A549 (cell line): ENCODE data around the gene SCPEP1. TPM values are rescaled to one million over a fixed set of nuclear protein-coding genes. Genes with fewer than 3 reads are reported as not detected.

ENCODE experiments used
- ATAC-seq, 2 experiments: fragments of 200-7000 bp in 1 of 2; fragments of >200 bp in 1 of 2; cut with Nextera tagmentation in 1 of 2; cut with Tn5 transposase in 1 of 2; 3 replicates each; pipeline versions ENCODE4 v1.8.0 to v1.9.1; 2018 to 2020; ENCODE audit warnings: mild to moderate bottlenecking in 1 of 2, moderate library complexity in 1 of 2
- CTCF ChIA-PET: fragments of 300-600 bp; sonication (Branson Sonifier 250); formaldehyde crosslinking; extraction: SDS; loops from one replicate; lab custom pipeline; 2021; ENCODE audit warnings: antibody characterized with exemption, inconsistent platforms; lab: Yijun Ruan, JAX
- POLR2A ChIA-PET: fragments of 350-600 bp; formaldehyde crosslinking; extraction: SDS; loops from one replicate; lab custom pipeline; 2021; ENCODE audit warnings: antibody characterized with exemption, inconsistent platforms; lab: Yijun Ruan, JAX
- DNase-seq, 2 experiments: peaks; one replicate each; pipeline versions ENCODE4 v3.0.0 to v3.0.0-alpha.2; 2011 to 2016; ENCODE audit warnings: low read depth in 1 of 2, low spot score in 1 of 2
- FAIRE-seq: peaks from 2 replicates; lab custom pipeline; 2011; peaks lifted over from hg19 to GRCh38; lab: Jason Lieb, UNC
- H3K27ac ChIP-seq, 2 experiments: fragments of >200 bp; sonication (Bioruptor Twin); formaldehyde crosslinking; 3 replicates each; pipeline ENCODE4 v1.5.1; 2016 to 2017
- H3K4me1 ChIP-seq: fragments of >200 bp; sonication (Bioruptor Twin); formaldehyde crosslinking; 3 replicates; pipeline ENCODE4 v1.6.1; 2016
- H3K4me2 ChIP-seq: fragments of >200 bp; sonication (Bioruptor Twin); formaldehyde crosslinking; 3 replicates; pipeline ENCODE4 v1.6.1; 2016
- H3K4me3 ChIP-seq: fragments of >200 bp; sonication (Bioruptor Twin); formaldehyde crosslinking; 3 replicates; pipeline ENCODE4 v1.5.1; 2016
- H3K9me3 ChIP-seq: fragments of >200 bp; sonication (Bioruptor Twin); formaldehyde crosslinking; 3 replicates; pipeline ENCODE4 v1.6.1; 2016
- ATOH8 ChIP-seq: fragments of 250-450 bp; sonication (Bioruptor Pico); IDR thresholded peaks from 2 replicates; pipeline ENCODE4 v1.5.0; 2020; ENCODE audit warnings: low read depth, mild to moderate bottlenecking, moderate library complexity
- BCL3 ChIP-seq: fragments of >200 bp; sonication (Bioruptor Twin); formaldehyde crosslinking; IDR thresholded peaks from 3 replicates; pipeline ENCODE4 v1.6.1; 2016
- CBX2 ChIP-seq: fragments of 200-600 bp; sonication (generic); IDR thresholded peaks from 2 replicates; pipeline ENCODE4 v1.6.1; 2016; ENCODE audit warnings: low read depth, mild to moderate bottlenecking, borderline replicate concordance
- CTCF ChIP-seq: fragments of >200 bp; sonication (Bioruptor Twin); formaldehyde crosslinking; IDR thresholded peaks from 3 replicates; pipeline ENCODE4 v1.5.1; 2016
- EP300 ChIP-seq, 2 experiments: fragments of >200 bp; sonication (Bioruptor Twin); formaldehyde crosslinking; IDR thresholded peaks; 2 replicates in 1 of 2; 3 replicates in 1 of 2; pipeline ENCODE4 v1.6.1; 2016 to 2017
- ESRRA ChIP-seq: fragments of 150-350 bp; IDR thresholded peaks from 2 replicates; pipeline ENCODE4 v1.6.1; 2014; ENCODE audit warnings: mild to moderate bottlenecking, low read length, borderline replicate concordance
- HOXA7 ChIP-seq: fragments of 250-450 bp; sonication (Bioruptor Pico); IDR thresholded peaks from 2 replicates; pipeline ENCODE4 v1.5.0; 2020; ENCODE audit warnings: mild to moderate bottlenecking, moderate library complexity
- HOXB13 ChIP-seq: fragments of 250-450 bp; sonication (Bioruptor Pico); IDR thresholded peaks from 2 replicates; pipeline ENCODE4 v1.5.0; 2020; ENCODE audit warnings: low read depth, mild to moderate bottlenecking, moderate library complexity
- JUN ChIP-seq, 2 experiments: fragments of >200 bp; sonication (Bioruptor Twin); formaldehyde crosslinking; IDR thresholded peaks; 2 replicates in 1 of 2; 3 replicates in 1 of 2; pipeline ENCODE4 v1.6.1; 2016 to 2017
- JUNB ChIP-seq: fragments of >200 bp; sonication (Bioruptor Twin); formaldehyde crosslinking; IDR thresholded peaks from 2 replicates; pipeline ENCODE4 v1.6.1; 2016
- KDM1A ChIP-seq: fragments of 200-600 bp; sonication (generic); IDR thresholded peaks from 2 replicates; pipeline ENCODE4 v1.6.1; 2016; ENCODE audit warnings: low read depth, mild to moderate bottlenecking
- MAFK ChIP-seq: fragments of 450-650 bp; IDR thresholded peaks from 2 replicates; pipeline ENCODE4 v1.6.1; 2014; ENCODE audit not compliant: partially characterized antibody
- MAX ChIP-seq: IDR thresholded peaks from 2 replicates; pipeline ENCODE4 v1.6.1; 2012
- MYC ChIP-seq: IDR thresholded peaks from 2 replicates; pipeline ENCODE4 v1.6.1; 2012; ENCODE audit warnings: mild to moderate bottlenecking, inconsistent platforms, low read length, improper control_type of control experiment, borderline replicate concordance
- NPAS2 ChIP-seq: fragments of 250-450 bp; sonication (Bioruptor Pico); IDR thresholded peaks from 2 replicates; pipeline ENCODE4 v1.8.0; 2022; ENCODE audit warnings: mild to moderate bottlenecking, moderate library complexity, borderline replicate concordance
- PHF8 ChIP-seq: fragments of 200-600 bp; sonication (generic); IDR thresholded peaks from 2 replicates; pipeline ENCODE4 v1.6.1; 2016; ENCODE audit warnings: low read depth, mild to moderate bottlenecking, antibody characterized with exemption, moderate library complexity, borderline replicate concordance
- POLR2A ChIP-seq: IDR thresholded peaks from 2 replicates; pipeline ENCODE4 v1.6.1; 2012; ENCODE audit warnings: mild to moderate bottlenecking, low read length
- RARB ChIP-seq: fragments of 250-450 bp; sonication (Bioruptor Pico); IDR thresholded peaks from 2 replicates; pipeline ENCODE4 v1.8.0; 2021; ENCODE audit warnings: mild to moderate bottlenecking, moderate library complexity
- RCOR1 ChIP-seq: fragments of 150-350 bp; IDR thresholded peaks from 2 replicates; pipeline ENCODE4 v1.6.1; 2014; ENCODE audit warnings: antibody characterized with exemption, low read length, low read depth
- REST ChIP-seq: fragments of 200-600 bp; sonication (generic); IDR thresholded peaks from 2 replicates; pipeline ENCODE4 v1.6.1; 2016; ENCODE audit warnings: antibody characterized with exemption, mild to moderate bottlenecking, moderate library complexity
- RNF2 ChIP-seq: fragments of 200-600 bp; sonication (generic); IDR thresholded peaks from 2 replicates; pipeline ENCODE4 v1.6.1; 2016; ENCODE audit warnings: low read depth, mild to moderate bottlenecking, antibody characterized with exemption, moderate library complexity, borderline replicate concordance
- SREBF2 ChIP-seq: fragments of 450-650 bp; IDR thresholded peaks from 2 replicates; pipeline ENCODE4 v1.6.1; 2014; ENCODE audit warnings: mild to moderate bottlenecking, moderate library complexity
- TFCP2L1 ChIP-seq: fragments of 250-450 bp; sonication (Bioruptor Pico); IDR thresholded peaks from 2 replicates; pipeline ENCODE4 v1.5.0; 2021; ENCODE audit warnings: mild to moderate bottlenecking
- TP53 ChIP-seq: fragments of 250-450 bp; sonication (Bioruptor Pico); IDR thresholded peaks from 2 replicates; pipeline ENCODE4 v1.5.0; 2021; ENCODE audit warnings: mild to moderate bottlenecking, moderate library complexity
- ZC3H11A ChIP-seq: fragments of 450-650 bp; IDR thresholded peaks from 2 replicates; pipeline ENCODE4 v1.6.1; 2014; ENCODE audit warnings: antibody characterized with exemption, mild to moderate bottlenecking
- ZFP36 ChIP-seq: fragments of 450-650 bp; IDR thresholded peaks from 2 replicates; pipeline ENCODE4 v1.6.1; 2014; ENCODE audit warnings: borderline replicate concordance; ENCODE audit not compliant: partially characterized antibody
- ZNF302 ChIP-seq: fragments of 250-450 bp; sonication (Bioruptor Pico); IDR thresholded peaks from 2 replicates; pipeline ENCODE4 v1.9.0; 2021; ENCODE audit warnings: inconsistent platforms, mild to moderate bottlenecking, moderate library complexity
- ZSCAN20 ChIP-seq: fragments of 250-450 bp; sonication (Bioruptor Pico); IDR thresholded peaks from 2 replicates; pipeline ENCODE4 v1.8.0; 2022; ENCODE audit warnings: mild to moderate bottlenecking, moderate library complexity
- WGBS: methylation state at CpG from one replicate; pipeline ENCODE4 v1.1.6; 2017; ENCODE audit errors: missing lambda C conversion rate; 5-methylcytosine and 5-hydroxymethylcytosine counted together
- polyA plus RNA-seq, 4 experiments: library from polyadenylated mRNA; depleted of rRNA in 3 of 4; stranded (reverse); fragments of >200 nt; fragmentation: RNase III in 1 of 4; extraction: RNeasy Plus Mini Kit Qiagen cat#74134 plus additional on column Dnase treatment in 1 of 4; gene quantifications; 2 replicates in 3 of 4; 3 replicates in 1 of 4; pipeline ENCODE4 v1.2.3, GENCODE V29; 2011 to 2017

SCPEP1 gene
- polyA plus RNA-seq, 2 of the 4 experiments (the other 2 are of a cell fraction), result 44.5 to 45.0 TPM

GRCh38 chr17:56945938-56946505, 31.9 kb upstream of the SCPEP1 start:
- POLR2A ChIA-PET, result no interaction called here
- H3K9me3 ChIP-seq, result no peaks in the 10 kb centered on the region
- ATAC-seq, result no peak
- 92% methylated on average over 3 of the region's 3 CpGs for WGBS
- FAIRE-seq, result no peak
- H3K4me1 ChIP-seq, result no peaks in the 10 kb centered on the region
- no peak overlapping the region for H3K27ac ChIP-seq
- CTCF ChIA-PET, result interaction anchor here (1.0 to 16.5 kb wide), 4 partner anchors 9 to 124 kb away, joined by 3 to 283 read pairs (median 8); partner anchors contain the start of gene COIL
- TF ChIP-seq RCOR1, result no peak
- TF ChIP-seq MAFK, result peak; percentile 64
- H3K4me3 ChIP-seq, result no peak overlapping the region
- no peak for DNase-seq
- no peak overlapping the region for H3K4me2 ChIP-seq

GRCh38 chr17:56947741-56948140, 30.2 kb upstream of the SCPEP1 start:
- TF ChIP-seq HOXA7 (CRISPR knock-in tag) (no peak), TFCP2L1 (CRISPR knock-in tag) (no peak), REST (no peak), RCOR1 (no peak), ZNF302 (CRISPR knock-in tag) (no peak), ZSCAN20 (CRISPR knock-in tag) (no peak), MYC (no peak), ATOH8 (CRISPR knock-in tag) (no peak), CBX2 (no peak), RNF2 (no peak), RARB (CRISPR knock-in tag) (no peak), ESRRA (no peak), HOXB13 (CRISPR knock-in tag) (no peak), TP53 (CRISPR knock-in tag) (no peak), EP300 (IDR thresholded peaks at IDR 0.05) (no peak), SREBF2 (no peak), JUNB (no peak), PHF8 (no peak), NPAS2 (CRISPR knock-in tag) (no peak)
- no peak for ATAC-seq
- no peak for FAIRE-seq
- H3K4me2 ChIP-seq, result no peak overlapping the region
- 71% methylated on average over 1 of the region's 1 CpG for WGBS
- H3K4me3 ChIP-seq, result no peak overlapping the region
- ChIA-PET CTCF (interaction anchor here (0.6 to 16.5 kb wide), 2 partner anchors 125 to 143 kb away, joined by 3 to 283 read pairs; no protein-coding TSS in a partner anchor), POLR2A (no interaction called here)
- H3K9me3 ChIP-seq, result no peaks in the 10 kb centered on the region
- no peak for DNase-seq
- H3K4me1 ChIP-seq, result no peaks in the 10 kb centered on the region
- H3K27ac ChIP-seq, result no peak overlapping the region

- ChIA-PET CTCF (interaction anchor here (1.7 to 16.5 kb wide), 2 partner anchors 9 to 126 kb away, joined by 12 to 283 read pairs; no protein-coding TSS in a partner anchor), POLR2A (no interaction called here)
- FAIRE-seq (peak; percentile 18), ATAC-seq (no peak), DNase-seq (no peak)
- Histone ChIP-seq H3K4me1 (peaks cover 1% of the 10 kb centered on the region; the same call in 1 of the 3 replicates), H3K4me2 (no peak overlapping the region), H3K27ac (no peak overlapping the region), H3K4me3 (no peak overlapping the region), H3K9me3 (no peaks in the 10 kb centered on the region)
- 77% methylated on average over 1 of the region's 1 CpG for WGBS
- TF ChIP-seq ZC3H11A (no peak), RCOR1 (no peak), MAX (no peak), ZFP36 (no peak), JUN (IDR thresholded peaks at IDR 0.05) (no peak), KDM1A (no peak), JUNB (no peak), BCL3 (no peak), CTCF (no peak), HOXB13 (CRISPR knock-in tag) (no peak), POLR2A (no peak)
Measured at GRCh38 chr17:56948491-56948890, 29.4 kb upstream of the SCPEP1 start.
